Esophagus muscularis mucosa (tissue), 4 donors: ENCODE results near the gene COBL. TPM values are rescaled to one million over a fixed set of nuclear protein-coding genes. Genes with fewer than 3 reads are reported as not detected.
"Not testable (repeated sequence)": the region's sequence is repeated elsewhere in the genome, so short reads cannot be mapped to it uniquely, and the experiment has no call there.

Source experiments
- DNase-seq: peaks from one replicate; pipeline ENCODE4 v3.0.0-alpha.2; 2017; ENCODE audit errors: extremely low spot score
- H3K27ac ChIP-seq, 4 donors: fragments of 200-600 bp; sonication (generic); replicated peaks in 1 of 4; 1 replicate in 3 of 4; 2 replicates in 1 of 4; pipeline ENCODE4 v1.5.1; 2016 to 2019; ENCODE audit warnings: mild to moderate bottlenecking in 1 of 4
- H3K27me3 ChIP-seq, 4 donors: fragments of 200-600 bp; sonication (generic); one replicate each; pipeline versions ENCODE4 v1.5.1 to v1.6.0; 2016 to 2019
- H3K36me3 ChIP-seq, 4 donors: fragments of 200-600 bp; sonication (generic); one replicate each; pipeline ENCODE4 v1.5.1; 2016 to 2019
- H3K4me1 ChIP-seq, 4 donors: fragments of 200-600 bp; sonication (generic); one replicate each; pipeline ENCODE4 v1.5.1; 2016 to 2019
- H3K4me3 ChIP-seq, 4 donors: fragments of 200-600 bp; sonication (generic); 1 replicate in 2 of 4; 2 replicates in 2 of 4; pipeline ENCODE4 v1.5.1; 2016 to 2019; ENCODE audit warnings: mild to moderate bottlenecking in 4 of 4, moderate library complexity in 1 of 4
- H3K9me3 ChIP-seq, 4 donors: fragments of 200-600 bp; sonication (generic); 1 replicate in 3 of 4; 2 replicates in 1 of 4; pipeline ENCODE4 v1.5.1; 2016 to 2019
- CTCF ChIP-seq, 3 experiments: fragments of 200-600 bp in 2 of 3; fragments of 450-650 bp in 1 of 3; sonication (generic) in 2 of 3; IDR thresholded peaks; one replicate each; pipeline ENCODE4 v1.5.1; 2017 to 2019; ENCODE audit warnings: antibody characterized with exemption in 3 of 3, mild to moderate bottlenecking in 2 of 3, moderate library complexity in 1 of 3
- EP300 ChIP-seq: sonication (generic); formaldehyde crosslinking; IDR thresholded peaks from one replicate; pipeline ENCODE4 v1.6.1; 2017; ENCODE audit warnings: antibody characterized with exemption
- POLR2A ChIP-seq: fragments of 450-650 bp; IDR thresholded peaks from one replicate; pipeline ENCODE4 v1.6.1; 2017; ENCODE audit warnings: antibody characterized with exemption, moderate library complexity, mild to moderate bottlenecking, low read depth
- POLR2AphosphoS5 ChIP-seq, 2 donors: sonication (generic); formaldehyde crosslinking; IDR thresholded peaks; one replicate each; pipeline ENCODE4 v1.6.1; 2017; ENCODE audit warnings: antibody characterized with exemption in 2 of 2
- WGBS: methylation state at CpG from one replicate; pipeline ENCODE4 v1.1.5; 2018; 5-methylcytosine and 5-hydroxymethylcytosine counted together
- intact Hi-C: fragments of 100-400 bp; cut with DNase I; formaldehyde crosslinking; loops from one replicate; pipeline ENCODE4 v1.15.1; 2023
- total RNA-seq, 4 donors: library from RNA; depleted of rRNA; stranded (reverse); fragments of >200 nt; gene quantifications; one replicate each; pipeline versions ENCODE4 v1.1.0 to v1.2.1, GENCODE V29; 2016

COBL gene
- total RNA-seq, 4 donors from 2014 or later = 29.8 to 51.4 (median 45.9) TPM

- H3K27me3 ChIP-seq = no peaks in the 10 kb centered on the region
- no peak for DNase-seq
- intact Hi-C loops = no loop called here
- 94% methylated on average over 7 of the region's 7 CpGs for WGBS
- H3K36me3 ChIP-seq = peaks cover 0 to 5% (median 2%) of the 10 kb centered on the region in 4 donors
- TF ChIP-seq CTCF (IDR thresholded peaks at IDR 0.05) (no peak), POLR2AphosphoS5 (IDR thresholded peaks at IDR 0.05) (no peak), EP300 (no peak), POLR2A (no peak)
- H3K4me3 ChIP-seq = no peak overlapping the region
- H3K9me3 ChIP-seq = no peaks in the 10 kb centered on the region
- H3K27ac ChIP-seq = no peak overlapping the region
- no peaks in the 10 kb centered on the region for H3K4me1 ChIP-seq
Observed at GRCh38 chr7:51214098-51214497, 102.5 kb downstream of the COBL start.

- peaks cover 0 to 4% (median 2%) of the 10 kb centered on the region in 4 donors for H3K36me3 ChIP-seq
- intact Hi-C loops = no loop called here
- H3K9me3 ChIP-seq = no peaks in the 10 kb centered on the region
- TF ChIP-seq EP300 (no peak), POLR2AphosphoS5 (IDR thresholded peaks at IDR 0.05) (no peak), POLR2A (no peak), CTCF (IDR thresholded peaks at IDR 0.05) (no peak)
- H3K27me3 ChIP-seq = no peaks in the 10 kb centered on the region
- H3K4me3 ChIP-seq = no peak overlapping the region
- H3K4me1 ChIP-seq = no peaks in the 10 kb centered on the region
- WGBS = 95% methylated on average over 4 of the region's 9 CpGs
- DNase-seq = no peak
- H3K27ac ChIP-seq = no peak overlapping the region
Observed at GRCh38 chr7:51213618-51214017, 103.0 kb downstream of the COBL start.

GRCh38 chr7:51210766-51211165, 105.8 kb downstream of the COBL start:
- H3K27me3 ChIP-seq = no peaks in the 10 kb centered on the region
- no peak overlapping the region for H3K27ac ChIP-seq
- no peak for TF ChIP-seq EP300
- no peak for TF ChIP-seq POLR2AphosphoS5 (IDR thresholded peaks at IDR 0.05)
- no peak for TF ChIP-seq CTCF (IDR thresholded peaks at IDR 0.05)
- TF ChIP-seq POLR2A = no peak
- H3K4me1 ChIP-seq = no peaks in the 10 kb centered on the region
- 81% methylated on average over 3 of the region's 3 CpGs for WGBS
- DNase-seq = no peak
- intact Hi-C loops = no loop called here
- H3K4me3 ChIP-seq = no peak overlapping the region
- no peaks in the 10 kb centered on the region for H3K9me3 ChIP-seq
- peaks cover 0 to 3% (median 0%) of the 10 kb centered on the region in 4 donors for H3K36me3 ChIP-seq

GRCh38 chr7:51209426-51209825, 107.2 kb downstream of the COBL start:
- WGBS = 91% methylated on average over 6 of the region's 6 CpGs
- Histone ChIP-seq H3K4me1 (no peaks in the 10 kb centered on the region), H3K36me3 (no peaks in the 10 kb centered on the region), H3K9me3 (no peaks in the 10 kb centered on the region), H3K4me3 (no peak overlapping the region), H3K27me3 (no peaks in the 10 kb centered on the region), H3K27ac (no peak overlapping the region)
- no peak for DNase-seq
- intact Hi-C loops = no loop called here
- TF ChIP-seq CTCF (IDR thresholded peaks at IDR 0.05) (no peak), POLR2A (no peak), EP300 (no peak), POLR2AphosphoS5 (IDR thresholded peaks at IDR 0.05) (no peak)

- H3K36me3 ChIP-seq, DNase-seq, H3K4me3 ChIP-seq, H3K27me3 ChIP-seq, H3K27ac ChIP-seq, intact Hi-C loops, H3K9me3 ChIP-seq, H3K4me1 ChIP-seq: not testable (repeated sequence)
- 96% methylated on average over 5 of the region's 30 CpGs for WGBS
Observed at GRCh38 chr7:51208125-51208524, 108.5 kb downstream of the COBL start.
